DOHH2 (cell line): ENCODE measurements around the gene CFAP44.

ENCODE experiments used
- H3F3A ChIP-seq: fragments of 200-600 bp; sonication (generic), shearing (Covaris generic); 2 replicates; pipeline ENCODE4 v1.6.0; 2016; ENCODE audit warnings: antibody characterized with exemption, mild to moderate bottlenecking; ENCODE audit not compliant: control insufficient read depth, insufficient read depth
- H3K27ac ChIP-seq: fragments of 200-600 bp; sonication (generic); 2 replicates; pipeline ENCODE4 v1.5.1; 2014; ENCODE audit warnings: low read depth, mild to moderate bottlenecking, low read length, moderate library complexity
- H3K27me3 ChIP-seq: fragments of 200-600 bp; sonication (generic); 2 replicates; pipeline ENCODE4 v1.6.1; 2014; ENCODE audit warnings: mild to moderate bottlenecking, low read length, mixed read lengths; ENCODE audit not compliant: control insufficient read depth
- H3K36me3 ChIP-seq: fragments of 200-600 bp; sonication (generic); 2 replicates; pipeline ENCODE4 v1.6.1; 2014; ENCODE audit warnings: mild to moderate bottlenecking, low read length, moderate library complexity, mixed read lengths; ENCODE audit not compliant: control insufficient read depth
- H3K4me1 ChIP-seq: fragments of 200-600 bp; sonication (generic); 2 replicates; pipeline ENCODE4 v1.6.1; 2014; ENCODE audit warnings: mild to moderate bottlenecking, low read length, mixed read lengths; ENCODE audit not compliant: control insufficient read depth
- H3K4me2 ChIP-seq: fragments of 200-600 bp; sonication (generic); 2 replicates; pipeline ENCODE4 v1.6.0; 2014; ENCODE audit warnings: mild to moderate bottlenecking, low read length, moderate library complexity
- H3K4me3 ChIP-seq: fragments of 200-600 bp; sonication (generic); 2 replicates; pipeline ENCODE4 v1.5.1; 2014; ENCODE audit warnings: mild to moderate bottlenecking, low read length, mixed read lengths
- H3K79me2 ChIP-seq: fragments of 200-600 bp; sonication (generic); 2 replicates; pipeline ENCODE4 v1.6.1; 2014; ENCODE audit warnings: mild to moderate bottlenecking, low read length, mixed read lengths; ENCODE audit not compliant: control insufficient read depth
- H3K9me2 ChIP-seq: fragments of 200-600 bp; sonication (generic); replicated peaks from 2 replicates; pipeline ENCODE4 v1.6.1; 2014; ENCODE audit warnings: mild to moderate bottlenecking, low read length, mixed read lengths; ENCODE audit not compliant: control insufficient read depth
- H3K9me3 ChIP-seq: fragments of 200-600 bp; sonication (generic); 2 replicates; pipeline ENCODE4 v1.6.1; 2014; ENCODE audit warnings: antibody characterized with exemption, low read length, mixed read lengths; ENCODE audit not compliant: control insufficient read depth, insufficient read depth
- H4K20me1 ChIP-seq: fragments of 200-600 bp; sonication (generic); 2 replicates; pipeline ENCODE4 v1.6.0; 2014; ENCODE audit warnings: low read depth, mild to moderate bottlenecking, antibody characterized with exemption, low read length, moderate library complexity; ENCODE audit not compliant: control insufficient read depth, insufficient read depth
- CTCF ChIP-seq: fragments of 200-600 bp; sonication (generic); IDR thresholded peaks from one replicate; pipeline ENCODE4 v1.5.1; 2014; ENCODE audit warnings: antibody characterized with exemption, mild to moderate bottlenecking, low read depth, low read length; ENCODE audit not compliant: poor library complexity, severe bottlenecking
- EZH2phosphoT487 ChIP-seq: fragments of 200-600 bp; sonication (generic); IDR thresholded peaks from 2 replicates; pipeline ENCODE4 v1.6.1; 2017; ENCODE audit warnings: borderline replicate concordance, mild to moderate bottlenecking, antibody characterized with exemption, low read length, moderate library complexity, mixed read lengths

The CFAP44 gene

GRCh38 chr3:113405180-113405579 is 36.1 kb downstream of the CFAP44 start:
- Histone ChIP-seq H3K9me3 (no peaks in the 10 kb centered on the region), H3K27me3 (no peaks in the 10 kb centered on the region), H3K79me2 (no peaks in the 10 kb centered on the region), H4K20me1 (no peaks in the 10 kb centered on the region), H3K27ac (no peak overlapping the region), H3F3A (no peaks in the 10 kb centered on the region), H3K4me3 (no peak overlapping the region), H3K4me1 (no peaks in the 10 kb centered on the region), H3K4me2 (no peak overlapping the region), H3K36me3 (peaks cover 5% of the 10 kb centered on the region), H3K9me2 (no peaks in the 10 kb centered on the region)
- TF ChIP-seq CTCF (no peak), EZH2phosphoT487 (no peak)

- Histone ChIP-seq H4K20me1 (no peaks in the 10 kb centered on the region), H3K36me3 (peaks cover 5% of the 10 kb centered on the region), H3K4me2 (no peak overlapping the region), H3K79me2 (no peaks in the 10 kb centered on the region), H3K4me1 (no peaks in the 10 kb centered on the region), H3K27me3 (no peaks in the 10 kb centered on the region), H3F3A (no peaks in the 10 kb centered on the region), H3K9me2 (no peaks in the 10 kb centered on the region), H3K4me3 (no peak overlapping the region), H3K9me3 (no peaks in the 10 kb centered on the region), H3K27ac (no peak overlapping the region)
- TF ChIP-seq EZH2phosphoT487 = no peak
- TF ChIP-seq CTCF = no peak
Measured at GRCh38 chr3:113404637-113405036, 36.7 kb downstream of the CFAP44 start.
